Stimulated activated naive CD4-positive, alpha-beta T cell treated with Interleukin-2 at 50 U/mL for 16 hours (primary cell): ENCODE results near the gene GALNT15.

Experiments used
- DNase-seq: peaks from one replicate; lab custom pipeline; 2025; lab: John Stamatoyannopoulos, UW

Gene GALNT15

DNA sequence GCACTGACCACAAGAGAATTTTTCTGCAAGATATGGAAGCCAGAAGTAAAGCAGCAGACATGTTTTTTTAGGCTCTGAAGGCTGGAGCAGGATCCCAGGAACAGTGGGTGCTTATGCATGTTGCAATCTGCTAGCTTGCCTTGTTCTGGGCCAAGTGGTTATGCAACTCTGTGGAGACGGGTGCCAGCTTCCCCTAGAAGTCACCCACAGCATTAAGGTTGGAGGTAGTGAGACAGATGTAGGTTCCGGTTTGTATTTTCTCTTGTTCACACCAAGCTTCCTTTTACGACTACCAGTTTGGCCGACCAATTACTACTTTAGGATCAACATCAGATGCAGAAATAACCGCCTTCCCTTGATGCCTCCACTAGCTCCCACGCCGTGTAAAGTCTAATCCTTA lies 79.1 kb downstream of the GALNT15 start:
- DNase-seq, result no peak

DNA sequence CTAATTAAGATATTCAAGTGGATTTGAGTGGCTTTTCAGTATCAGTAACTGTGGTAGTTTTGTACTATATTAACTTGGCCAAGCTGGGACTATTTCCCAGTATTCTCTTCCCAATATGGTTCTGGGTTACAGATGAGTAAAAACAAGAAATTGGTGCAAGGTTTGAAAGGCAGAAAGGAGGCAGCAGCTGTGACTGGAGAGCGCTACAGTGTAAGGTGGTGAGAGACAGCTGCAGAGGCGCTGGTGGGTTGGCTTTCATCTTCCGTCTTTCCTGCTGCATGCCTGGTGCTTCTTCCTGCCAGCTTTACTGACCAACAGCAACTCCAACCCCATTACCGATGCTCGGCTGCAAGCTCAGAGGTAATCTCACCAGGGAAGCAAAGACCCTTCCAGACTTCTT lies 80.4 kb downstream of the GALNT15 start:
- no peak for DNase-seq

DNA sequence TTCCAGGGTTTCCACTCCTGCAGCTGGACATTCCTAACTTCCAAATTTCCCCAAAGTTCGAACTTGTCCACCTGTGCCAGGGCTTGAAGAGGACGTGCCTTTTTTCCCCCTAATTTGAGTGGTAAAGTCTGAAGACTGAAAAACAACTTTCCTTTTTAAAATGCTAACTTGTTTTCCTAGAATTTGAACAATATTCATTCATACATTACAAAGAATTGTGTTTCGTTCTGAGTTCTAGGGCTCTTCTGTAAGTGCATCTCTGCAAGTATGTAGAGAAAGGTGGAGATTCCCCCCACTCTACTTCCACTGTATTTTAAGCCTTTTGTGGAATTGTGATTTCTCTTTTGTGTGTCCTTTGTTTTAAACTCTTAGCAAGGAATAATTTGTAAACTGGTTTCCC lies 80.8 kb downstream of the GALNT15 start:
- DNase-seq, result no peak

DNA sequence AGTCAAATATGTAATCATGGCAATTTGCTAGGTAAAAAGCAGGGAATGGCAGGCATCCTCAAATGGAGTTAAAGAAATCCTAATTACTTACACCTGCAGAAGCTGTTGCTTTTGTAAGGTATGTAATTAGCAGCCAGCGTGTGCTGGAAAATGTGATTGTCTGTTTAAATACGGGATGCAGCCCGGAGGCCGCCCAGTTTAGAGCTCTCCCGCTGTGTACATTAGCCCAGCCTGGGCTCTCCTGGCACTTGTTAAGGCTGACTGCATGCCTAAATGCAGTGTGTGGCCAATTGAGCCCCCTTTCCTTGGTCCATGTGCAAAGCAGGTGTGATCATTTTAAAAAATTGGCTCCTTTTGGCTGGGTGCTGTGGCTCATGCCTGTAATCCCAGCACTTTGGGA lies 81.2 kb downstream of the GALNT15 start:
- DNase-seq, result no peak

DNA sequence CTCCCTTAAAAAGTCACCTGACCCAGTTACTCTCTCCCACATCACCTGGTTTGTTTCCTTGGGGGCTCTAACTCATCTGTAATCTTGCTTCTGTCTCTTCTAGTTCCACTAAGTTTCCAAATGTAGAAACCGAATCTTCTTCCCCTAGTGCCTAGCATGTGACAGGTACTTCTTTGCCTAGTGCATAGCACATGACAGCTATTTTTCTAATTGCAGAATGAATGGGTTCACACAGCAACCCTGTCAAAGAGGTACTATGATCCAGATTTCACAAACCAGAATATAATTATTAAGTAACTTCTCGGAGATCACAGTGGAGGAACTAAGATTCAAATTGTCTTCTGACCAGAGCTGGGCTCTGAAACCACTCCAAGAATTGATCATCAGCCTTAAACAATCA lies 82.8 kb downstream of the GALNT15 start:
- DNase-seq, result no peak

DNA sequence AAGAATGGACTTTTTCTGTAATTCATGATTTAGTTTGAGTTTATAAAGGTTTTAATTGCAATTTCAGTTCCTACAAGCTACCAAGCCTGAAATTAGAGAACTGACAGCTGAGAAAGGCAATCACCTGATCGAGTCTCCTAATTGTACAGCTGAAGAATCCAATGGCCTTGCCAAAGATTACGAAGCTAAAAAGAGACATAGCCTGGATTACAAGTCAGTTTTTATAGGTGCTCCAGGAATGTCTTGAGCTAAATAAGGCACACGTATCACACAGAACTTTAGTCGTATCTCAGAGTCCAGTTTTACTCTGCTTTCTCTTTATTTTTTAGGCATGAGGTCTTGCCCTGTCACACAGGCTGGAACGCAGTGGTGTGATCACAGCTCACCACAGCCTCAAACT lies 83.7 kb downstream of the GALNT15 start:
- DNase-seq, result no peak

DNA sequence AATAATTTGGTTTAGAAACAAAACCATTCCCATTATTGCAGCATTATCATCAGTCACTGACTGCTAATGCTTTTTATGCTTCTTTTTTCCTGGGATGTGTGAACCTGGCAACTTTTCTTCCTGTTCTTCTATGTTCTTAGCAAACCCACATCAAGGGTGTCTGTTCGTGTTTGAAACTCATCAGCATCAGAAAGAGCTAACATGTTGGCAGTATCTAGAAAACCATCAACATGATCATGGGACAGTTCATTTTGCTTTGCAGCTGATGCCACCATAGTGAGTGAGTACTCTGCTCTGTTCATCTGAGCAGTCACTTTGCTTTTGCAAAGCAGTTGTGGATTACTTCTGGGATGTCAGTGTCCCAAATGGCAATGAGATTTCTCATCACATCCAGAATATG lies 84.4 kb downstream of the GALNT15 start:
- no peak for DNase-seq

DNA sequence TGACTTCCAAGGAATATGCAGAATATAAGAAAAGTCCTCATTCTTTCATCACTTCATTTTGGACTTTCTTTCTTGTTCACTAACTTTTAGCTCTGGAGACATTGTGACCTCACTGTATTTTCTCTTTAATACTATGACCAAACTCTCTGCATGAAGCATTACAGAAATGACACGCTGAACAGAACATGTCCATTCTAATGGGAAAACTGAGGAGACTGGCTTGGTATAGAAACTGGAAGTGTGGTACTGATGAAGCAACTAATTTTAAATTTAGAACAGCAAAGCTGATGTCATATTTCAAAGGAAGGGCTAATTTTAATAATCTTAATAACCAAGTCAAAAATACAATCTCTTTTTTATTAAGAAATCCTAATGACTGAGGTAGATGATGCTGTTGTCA lies 85.6 kb downstream of the GALNT15 start:
- no peak for DNase-seq

DNA sequence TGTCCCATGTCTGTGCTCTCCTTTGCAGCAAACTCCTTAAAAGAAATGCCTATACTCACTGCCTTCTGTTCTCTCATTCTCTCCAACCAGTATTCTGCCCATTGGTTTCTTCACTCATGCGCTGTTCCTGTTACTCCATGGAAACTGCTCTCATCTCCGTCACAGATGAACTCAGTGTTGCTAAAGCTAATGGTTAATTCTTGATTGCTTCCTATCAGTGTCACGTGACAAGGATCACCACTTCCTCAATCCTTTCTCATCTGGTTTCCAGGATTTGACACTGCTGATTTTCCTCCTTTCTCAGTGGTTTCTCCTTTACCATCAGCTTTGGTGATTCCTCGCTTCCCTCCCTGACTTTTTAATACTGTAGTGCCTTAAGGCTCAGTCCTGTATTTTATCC lies 87.7 kb downstream of the GALNT15 start:
- DNase-seq, result no peak

DNA sequence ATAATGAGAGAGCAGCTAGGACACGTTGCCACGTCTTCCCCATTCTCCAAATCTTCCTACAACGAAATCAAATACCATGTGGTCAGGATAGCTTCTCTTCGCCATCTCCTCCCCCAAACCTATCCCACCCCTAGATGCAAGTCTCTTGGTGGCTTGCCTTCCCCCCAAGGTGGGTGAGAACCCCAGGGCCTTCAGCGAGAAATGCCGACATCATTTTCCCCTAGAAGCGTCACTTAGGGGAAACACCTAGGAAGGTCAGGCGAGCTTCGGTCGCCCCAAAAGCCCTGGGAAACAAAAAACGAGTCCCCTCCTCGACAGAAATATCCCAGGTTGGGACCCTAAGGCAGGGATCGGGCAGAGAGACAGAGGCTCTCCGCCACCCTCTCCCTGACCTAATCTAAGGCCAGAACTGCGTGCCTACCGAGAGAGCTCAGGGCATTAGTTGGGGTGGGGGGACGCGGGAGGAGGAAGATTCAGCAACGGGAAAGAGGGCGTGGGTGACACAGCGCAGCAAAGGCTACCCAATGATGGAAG lies 89.8 kb downstream of the GALNT15 start:
- DNase-seq, result peak; percentile 41

DNA sequence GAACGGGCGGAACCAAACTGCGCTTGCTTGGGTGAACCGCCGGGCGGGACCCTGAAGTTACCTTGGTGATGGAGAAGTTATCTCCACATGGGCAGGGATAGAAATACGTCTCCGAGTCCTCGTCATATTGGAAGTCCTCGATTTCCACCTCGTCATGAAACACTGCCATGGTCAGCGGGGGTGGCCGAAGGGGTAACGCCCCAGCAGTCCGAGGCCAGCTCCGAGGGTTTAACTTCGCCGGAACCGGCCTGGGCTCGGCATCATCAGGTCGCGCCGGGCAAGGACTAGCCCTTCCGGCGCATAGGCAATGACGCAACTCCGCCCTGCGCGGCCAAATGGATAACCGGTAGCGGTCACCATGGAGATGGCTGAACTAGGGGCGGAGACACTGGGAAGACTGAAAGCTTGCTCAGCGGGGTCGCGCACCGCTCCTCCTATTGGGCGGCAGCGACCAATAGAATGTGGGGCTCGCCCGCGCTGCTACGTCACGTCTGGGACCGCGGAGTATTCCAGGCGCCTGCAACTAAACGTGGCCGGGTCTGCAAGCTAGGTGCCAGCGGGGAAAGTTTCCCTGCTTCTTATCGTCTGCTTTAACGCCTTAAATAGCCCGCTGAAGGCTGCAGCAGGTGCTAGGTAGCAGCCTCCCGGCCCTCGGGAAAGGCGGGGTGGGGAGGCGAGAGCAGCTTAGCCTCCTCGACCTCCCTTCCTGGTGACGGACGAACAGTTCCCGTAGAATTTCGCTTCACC lies 90.4 kb downstream of the GALNT15 start, which contains the start of the genes DPH3 and OXNAD1:
Gene DPH3, minus strand, starts transcription at position 236 of the 747 bp plus-strand sequence. Its CDS starts 67 bp downstream, at position 169.
Gene OXNAD1, plus strand, starts transcription at position 505 of the 747 bp plus-strand sequence. CDS start 5,741 bp downstream, outside the sequence.
- peak; percentile 99 for DNase-seq

DNA sequence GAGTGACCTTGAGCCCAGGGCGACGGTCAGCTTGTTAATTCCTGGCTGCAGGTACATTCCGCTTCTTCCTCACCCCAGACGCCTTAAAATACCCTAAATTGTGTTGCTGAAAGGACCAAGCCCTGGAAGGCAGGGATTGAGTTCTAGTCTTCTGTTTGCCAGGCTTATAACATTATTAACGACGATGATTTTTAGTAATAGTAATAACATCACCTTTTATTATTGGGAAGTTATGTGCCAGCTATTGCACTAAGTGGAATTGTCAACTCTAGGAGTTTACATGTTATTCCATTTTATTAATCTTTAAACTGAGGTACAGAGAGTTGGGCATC lies 90.9 kb downstream of the GALNT15 start:
- DNase-seq, result no peak

DNA sequence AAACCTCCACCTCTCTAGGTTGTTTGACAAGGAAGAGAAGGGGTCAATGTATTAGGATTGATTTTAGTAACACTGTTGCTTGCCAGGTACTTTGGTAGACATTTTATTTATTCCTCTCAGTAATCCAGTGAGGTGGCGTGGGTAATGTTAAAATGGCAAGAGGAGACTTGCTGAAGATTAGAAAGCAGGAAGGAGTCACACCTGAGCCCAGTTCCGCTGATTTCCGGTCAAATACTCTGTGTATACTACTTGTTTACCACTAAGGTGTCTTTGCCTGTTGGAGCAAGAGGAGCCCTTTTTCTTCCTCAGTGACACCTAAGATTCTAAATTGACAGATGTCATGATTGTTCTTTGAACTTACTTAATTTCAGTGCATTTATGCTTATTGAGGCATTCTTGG lies 92.2 kb downstream of the GALNT15 start:
- no peak for DNase-seq

DNA sequence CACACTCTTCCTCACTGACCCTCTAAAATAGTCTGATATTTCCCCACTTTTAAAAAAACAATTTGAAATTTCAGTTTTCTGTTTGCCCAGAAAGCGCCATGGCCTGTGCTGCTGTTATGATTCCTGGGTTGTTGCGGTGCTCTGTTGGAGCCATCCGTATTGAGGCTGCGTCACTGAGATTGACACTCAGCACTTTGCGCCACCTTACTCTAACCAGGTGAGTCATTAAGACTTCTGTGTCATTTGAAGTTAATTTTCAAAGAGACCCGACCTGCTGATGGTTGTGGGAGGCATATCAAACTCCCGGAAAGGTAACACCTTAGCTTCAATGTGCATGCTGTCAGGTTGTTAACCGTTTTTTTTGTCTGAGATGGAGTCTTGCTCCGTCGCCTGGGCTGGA lies 96.4 kb downstream of the GALNT15 start:
- DNase-seq, result no peak

DNA sequence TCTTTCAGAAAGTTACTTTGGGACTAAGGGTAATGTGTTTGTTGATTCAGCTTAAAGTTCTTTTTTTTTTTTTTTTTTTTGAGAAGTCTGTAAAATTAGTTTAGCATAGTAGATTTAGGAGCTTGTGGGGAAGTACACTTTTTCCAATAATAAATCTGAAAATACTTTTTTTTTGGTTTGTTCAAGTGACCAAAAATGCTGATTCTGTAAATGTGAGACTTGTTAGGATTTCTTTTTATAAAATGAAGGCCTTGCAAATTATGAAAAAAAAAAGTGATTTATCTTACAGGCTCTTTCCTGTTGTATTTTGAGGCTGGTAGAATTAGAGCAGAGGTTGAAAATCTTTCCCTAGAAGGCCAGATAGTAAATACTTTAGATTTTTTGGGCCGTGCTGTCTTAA lies 98.1 kb downstream of the GALNT15 start:
- DNase-seq, result no peak

DNA sequence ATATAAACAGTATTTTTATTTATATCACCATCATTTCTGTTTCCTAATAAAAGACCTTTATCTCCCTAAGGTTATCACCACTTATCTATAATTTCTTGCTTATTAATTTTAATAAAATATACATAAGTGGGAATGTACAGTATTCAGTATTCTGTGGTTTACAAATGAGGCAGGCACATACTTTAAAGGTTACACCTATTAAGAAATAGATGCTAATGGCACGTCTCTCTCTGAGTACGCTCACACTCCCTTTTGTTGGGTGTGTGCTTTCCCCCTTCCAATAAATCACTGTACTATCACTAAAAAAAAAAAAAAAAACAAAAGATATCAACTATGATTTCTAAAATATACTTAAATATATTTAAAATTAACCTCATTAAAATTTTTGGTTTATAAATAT lies 99.4 kb downstream of the GALNT15 start:
- no peak for DNase-seq

DNA sequence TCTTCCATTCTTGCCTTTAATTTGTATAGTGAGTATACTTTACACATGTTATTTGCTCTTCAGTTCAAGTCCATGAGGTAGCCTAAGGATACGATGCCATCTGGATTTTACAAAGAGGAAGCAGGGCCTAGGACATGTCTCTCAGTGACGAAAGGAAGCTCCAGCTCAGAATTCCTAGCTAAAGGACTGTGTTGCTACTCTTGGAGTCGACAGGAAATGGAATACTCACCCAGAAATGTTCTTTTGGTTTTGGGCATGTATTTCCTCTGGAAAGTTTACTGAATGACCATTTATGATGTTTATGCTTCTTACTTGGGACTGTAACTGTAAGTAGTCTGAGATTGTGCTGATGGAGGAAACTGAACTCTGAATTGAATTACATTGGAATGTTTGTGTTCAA lies 103.0 kb downstream of the GALNT15 start:
- DNase-seq, result no peak

DNA sequence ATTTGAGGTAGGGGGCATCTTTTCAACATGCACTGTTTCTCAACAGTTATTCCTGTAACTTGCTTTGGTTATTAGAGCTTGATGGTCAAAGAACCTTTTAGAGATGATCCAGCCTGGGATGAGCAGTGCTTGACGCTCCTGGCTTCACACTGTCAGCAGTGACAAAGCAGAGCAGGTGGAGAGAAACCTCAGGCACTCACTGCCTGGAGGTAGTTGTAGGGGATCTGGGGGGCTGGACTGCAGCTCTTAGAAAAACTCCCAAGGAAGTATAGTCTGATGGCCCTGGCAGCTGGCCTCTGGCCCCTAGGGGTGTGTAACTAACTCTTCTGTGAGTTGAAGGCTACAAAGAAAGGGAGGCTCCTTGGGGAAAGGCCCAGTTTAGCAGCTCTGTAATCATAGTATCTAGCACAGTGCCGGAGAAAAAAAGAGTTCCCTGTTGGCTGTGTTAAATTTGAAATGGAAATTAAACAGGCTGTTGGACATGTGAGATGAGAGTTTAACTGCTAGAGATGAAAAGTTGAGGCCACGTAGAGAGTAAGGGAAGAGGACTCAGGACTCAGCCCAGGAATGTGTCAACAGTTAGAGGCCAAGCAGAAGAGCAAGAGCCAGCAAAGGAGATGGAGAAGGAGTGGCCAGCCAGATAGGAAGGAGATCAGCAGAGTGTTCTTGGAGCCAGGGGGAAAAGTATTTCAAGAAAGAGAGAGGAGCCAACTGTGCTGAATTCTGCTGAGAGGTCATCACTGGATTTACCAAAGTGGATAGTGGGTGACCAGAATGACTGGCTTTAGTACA lies 104.7 kb downstream of the GALNT15 start:
- DNase-seq, result no peak

DNA sequence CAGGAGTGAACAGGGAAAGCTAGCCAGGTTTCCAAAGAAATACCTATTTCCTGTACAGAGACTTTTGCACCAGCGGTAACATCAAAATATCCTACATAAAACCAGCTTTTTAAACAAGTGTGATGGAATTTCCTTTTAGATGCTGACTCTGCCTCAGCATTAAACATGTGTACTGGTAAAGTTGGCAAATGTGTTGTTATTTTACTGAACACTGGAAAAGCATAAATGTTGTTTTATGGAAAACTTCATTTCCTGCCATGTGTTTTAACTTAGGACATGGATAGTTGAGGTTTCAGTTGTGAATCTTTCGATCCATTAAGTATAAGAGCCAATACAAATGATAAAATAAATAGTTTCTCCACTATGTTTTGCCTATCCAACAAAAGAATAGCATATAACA lies 106.2 kb downstream of the GALNT15 start:
- DNase-seq, result no peak
